Keratinocyte (primary cell): ENCODE measurements around the gene TAS1R3. TPM values are rescaled to one million over a fixed set of nuclear protein-coding genes. Genes with fewer than 3 reads are reported as not detected.
A peak's percentile ranks its signal among the peaks of the same experiment; 100 is the strongest.
"Not testable (repeated sequence)": the region's sequence is repeated elsewhere in the genome, so short reads cannot be mapped to it uniquely, and the experiment has no call there.

ENCODE experiments used
- DNase-seq: peaks from one replicate; pipeline ENCODE4 v3.0.0-alpha.2; 2011; ENCODE audit warnings: low read depth, missing footprints, low spot score
- FAIRE-seq: peaks from 2 replicates; lab custom pipeline; 2011; peaks lifted over from hg19 to GRCh38; lab: Jason Lieb, UNC
- H2AFZ ChIP-seq: 2 replicates; pipeline ENCODE4 v1.6.0; 2012; ENCODE audit warnings: low read length, control low read depth, inconsistent platforms; ENCODE audit not compliant: control insufficient read depth
- H3K27ac ChIP-seq: 2 replicates; pipeline ENCODE4 v1.5.1; 2011; ENCODE audit warnings: low read length; ENCODE audit not compliant: control insufficient read depth, insufficient read depth
- H3K27me3 ChIP-seq: 3 replicates; pipeline ENCODE4 v1.6.0; 2011; ENCODE audit warnings: low read length; ENCODE audit not compliant: control insufficient read depth, insufficient read depth; ENCODE audit errors: extremely low read depth
- H3K36me3 ChIP-seq, 2 experiments: 2 replicates in 1 of 2; 3 replicates in 1 of 2; pipeline ENCODE4 v1.5.1; 2011; ENCODE audit warnings: low read length in 2 of 2, mild to moderate bottlenecking in 1 of 2; ENCODE audit not compliant: control insufficient read depth in 2 of 2, insufficient read depth in 2 of 2; ENCODE audit errors: extremely low read depth in 1 of 2
- H3K4me1 ChIP-seq: 3 replicates; pipeline ENCODE4 v1.5.1; 2011; ENCODE audit warnings: low read length; ENCODE audit not compliant: control insufficient read depth, insufficient read depth; ENCODE audit errors: extremely low read depth
- H3K4me2 ChIP-seq: 3 replicates; pipeline ENCODE4 v1.6.0; 2011; ENCODE audit warnings: low read depth, low read length; ENCODE audit not compliant: control insufficient read depth, insufficient read depth; ENCODE audit errors: extremely low read depth
- H3K4me3 ChIP-seq, 3 experiments: fragments of 200-600 bp in 1 of 3; sonication (generic) in 1 of 3; 2 replicates in 2 of 3; 3 replicates in 1 of 3; pipeline ENCODE4 v1.5.1; 2011 to 2016; ENCODE audit warnings: low read length in 3 of 3, mild to moderate bottlenecking in 3 of 3, control low read depth in 2 of 3, inconsistent platforms in 1 of 3, low read depth in 1 of 3, mixed read lengths in 1 of 3, mixed run types in 1 of 3, moderate library complexity in 1 of 3; ENCODE audit not compliant: control insufficient read depth in 2 of 3, insufficient read depth in 2 of 3; ENCODE audit errors: extremely low read depth in 1 of 3
- H3K79me2 ChIP-seq: 2 replicates; pipeline ENCODE4 v1.6.0; 2012; ENCODE audit warnings: low read length; ENCODE audit not compliant: control insufficient read depth, insufficient read depth
- H3K9ac ChIP-seq: 3 replicates; pipeline ENCODE4 v1.6.0; 2011; ENCODE audit warnings: low read length; ENCODE audit not compliant: control insufficient read depth, insufficient read depth; ENCODE audit errors: extremely low read depth
- H3K9me1 ChIP-seq: 3 replicates; pipeline ENCODE4 v1.6.0; 2011; ENCODE audit warnings: low read length; ENCODE audit not compliant: control insufficient read depth, insufficient read depth; ENCODE audit errors: extremely low read depth
- H3K9me3 ChIP-seq: 2 replicates; pipeline ENCODE4 v1.5.1; 2012; ENCODE audit warnings: low read depth, low read length; ENCODE audit not compliant: control insufficient read depth
- H4K20me1 ChIP-seq: 3 replicates; pipeline ENCODE4 v1.6.0; 2011; ENCODE audit warnings: low read length; ENCODE audit not compliant: control insufficient read depth, insufficient read depth; ENCODE audit errors: extremely low read depth
- EZH2 ChIP-seq: IDR thresholded peaks from one replicate; pipeline ENCODE4 v1.6.1; 2012; ENCODE audit warnings: inconsistent platforms, mild to moderate bottlenecking, low read length, moderate library complexity
- dilution Hi-C: fragments of 300-500 bp; cut with MboI; formaldehyde crosslinking; loops from one replicate; pipeline ENCODE4 v1.7.0; 2020; ENCODE audit warnings: low sequenced_read_pairs; ENCODE audit not compliant: extremely low pct_ligation_motif_present
- polyA plus RNA-seq, 5 experiments: library from polyadenylated mRNA; depleted of rRNA in 3 of 5; stranded (reverse) in 3 of 5; stranded (forward) in 1 of 5; unstranded in 1 of 5; fragments of >200 nt; gene quantifications; 1 replicate in 1 of 5; 2 replicates in 3 of 5; 3 replicates in 1 of 5; pipeline versions ENCODE4 v1.2.1 to v1.2.3, GENCODE V29; 2011 to 2012; ENCODE audit warnings: missing spikeins in 2 of 5, low read depth in 1 of 5, low replicate concordance in 1 of 5
- TF ChIP-seq, protein P1 (sequence below), 3 experiments: IDR thresholded peaks in 1 of 3; conservative IDR thresholded peaks in 1 of 3; optimal IDR thresholded peaks in 1 of 3; 2 replicates in 2 of 3; 3 replicates in 1 of 3; pipeline versions ENCODE3 to v1.5.1; 2011; ENCODE audit warnings: low read length in 3 of 3, mild to moderate bottlenecking in 3 of 3, moderate library complexity in 2 of 3, control low read depth in 1 of 3, inconsistent platforms in 1 of 3; ENCODE audit not compliant: insufficient read depth in 2 of 3; ENCODE audit errors: extremely low read depth in 1 of 3

The TAS1R3 gene
- polyA plus RNA-seq, 1 donor (not counting 4 experiments of a cell fraction or from before 2014, with no cell fraction given), result 0.04 TPM

DNA sequence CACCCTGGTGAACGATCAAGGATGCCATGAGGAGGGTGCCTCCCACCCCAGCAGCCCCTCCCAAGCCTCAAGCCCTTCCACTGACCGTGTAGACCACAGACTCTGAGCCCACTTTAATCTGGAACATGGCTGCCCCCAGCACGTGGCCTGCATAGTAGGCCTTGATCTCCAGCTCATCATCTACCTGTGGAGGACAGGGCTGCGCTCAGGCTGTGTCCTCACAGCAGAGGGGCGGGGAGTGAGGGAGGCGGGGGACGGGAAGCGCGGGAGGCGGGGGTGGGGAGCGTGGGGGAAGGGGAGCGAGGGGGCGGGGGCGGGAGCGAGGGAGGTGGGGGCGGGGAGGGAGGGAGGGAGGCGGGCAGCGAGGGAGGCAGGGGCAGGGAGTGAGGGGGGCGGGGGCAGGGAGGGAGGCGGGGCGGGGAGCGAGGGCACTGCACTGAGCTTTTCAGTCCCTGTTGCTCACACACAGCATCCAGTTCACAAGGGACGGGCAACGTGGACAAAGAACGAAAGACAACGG lies 15.6 kb upstream of the TAS1R3 start:
- Histone ChIP-seq H3K4me2 (no peak overlapping the region), H3K36me3 (peaks cover 39 to 48% of the 10 kb centered on the region in 2 experiments)
- TF ChIP-seq, protein P1, sequence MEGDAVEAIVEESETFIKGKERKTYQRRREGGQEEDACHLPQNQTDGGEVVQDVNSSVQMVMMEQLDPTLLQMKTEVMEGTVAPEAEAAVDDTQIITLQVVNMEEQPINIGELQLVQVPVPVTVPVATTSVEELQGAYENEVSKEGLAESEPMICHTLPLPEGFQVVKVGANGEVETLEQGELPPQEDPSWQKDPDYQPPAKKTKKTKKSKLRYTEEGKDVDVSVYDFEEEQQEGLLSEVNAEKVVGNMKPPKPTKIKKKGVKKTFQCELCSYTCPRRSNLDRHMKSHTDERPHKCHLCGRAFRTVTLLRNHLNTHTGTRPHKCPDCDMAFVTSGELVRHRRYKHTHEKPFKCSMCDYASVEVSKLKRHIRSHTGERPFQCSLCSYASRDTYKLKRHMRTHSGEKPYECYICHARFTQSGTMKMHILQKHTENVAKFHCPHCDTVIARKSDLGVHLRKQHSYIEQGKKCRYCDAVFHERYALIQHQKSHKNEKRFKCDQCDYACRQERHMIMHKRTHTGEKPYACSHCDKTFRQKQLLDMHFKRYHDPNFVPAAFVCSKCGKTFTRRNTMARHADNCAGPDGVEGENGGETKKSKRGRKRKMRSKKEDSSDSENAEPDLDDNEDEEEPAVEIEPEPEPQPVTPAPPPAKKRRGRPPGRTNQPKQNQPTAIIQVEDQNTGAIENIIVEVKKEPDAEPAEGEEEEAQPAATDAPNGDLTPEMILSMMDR (optimal IDR thresholded peaks at IDR 0.05 in 1 of 3, IDR thresholded peaks at IDR 0.05 in 1 of 3, conservative IDR thresholded peaks at IDR 0.05 in 1 of 3; ENCODE audit: extremely low read depth in 1 of 3, insufficient read depth in 2 of 3, low read length in 3 of 3), result no peak
- no peak for TF ChIP-seq EZH2

DNA sequence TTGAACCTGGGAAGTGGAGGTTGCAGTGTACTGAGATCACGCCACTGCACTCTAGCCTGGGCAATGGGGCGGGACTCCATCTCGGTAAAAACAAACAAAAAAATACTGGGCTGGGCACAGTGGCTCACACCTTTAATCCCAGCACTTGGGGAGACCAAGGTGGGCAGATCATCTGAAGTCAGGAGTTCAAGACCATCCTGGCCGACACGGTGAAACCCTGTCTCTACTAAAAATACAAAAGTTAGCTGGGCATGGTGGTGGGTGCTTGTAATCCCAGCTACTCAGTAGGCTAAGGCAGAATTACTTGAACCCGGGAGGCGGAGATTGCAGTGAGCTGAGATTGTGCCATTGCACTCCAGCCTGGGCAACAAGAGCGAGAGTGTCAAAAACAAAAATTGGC lies 14.9 kb upstream of the TAS1R3 start:
- FAIRE-seq, H3K4me3 ChIP-seq, H3K9me3 ChIP-seq, H3K4me2 ChIP-seq, H3K27ac ChIP-seq, dilution Hi-C loops, H3K27me3 ChIP-seq, H3K9ac ChIP-seq, H3K9me1 ChIP-seq, H2AFZ ChIP-seq, DNase-seq: not testable (repeated sequence)
- peaks cover 16% of the 10 kb centered on the region for H3K4me1 ChIP-seq
- H4K20me1 ChIP-seq, result peaks cover 18% of the 10 kb centered on the region
- H3K79me2 ChIP-seq, result peaks cover 43% of the 10 kb centered on the region
- H3K36me3 ChIP-seq, result peaks cover 37 to 44% of the 10 kb centered on the region in 2 experiments

More for the DNA sequence above, 15.6 kb upstream of the TAS1R3 start:
- peaks cover 16% of the 10 kb centered on the region for H3K4me1 ChIP-seq
- no peak overlapping the region for H3K9ac ChIP-seq
- H3K79me2 ChIP-seq, result peaks cover 36% of the 10 kb centered on the region
- no peak for FAIRE-seq
- H3K27ac ChIP-seq, result no peak overlapping the region
- no peak for DNase-seq
- no peaks in the 10 kb centered on the region for H3K27me3 ChIP-seq
- no peaks in the 10 kb centered on the region for H3K9me1 ChIP-seq
- dilution Hi-C loops, result no loop called here
- no peaks in the 10 kb centered on the region for H3K9me3 ChIP-seq
- H4K20me1 ChIP-seq, result peaks cover 18% of the 10 kb centered on the region
- H2AFZ ChIP-seq, result no peak overlapping the region
- H3K4me3 ChIP-seq, result no peak overlapping the region

DNA sequence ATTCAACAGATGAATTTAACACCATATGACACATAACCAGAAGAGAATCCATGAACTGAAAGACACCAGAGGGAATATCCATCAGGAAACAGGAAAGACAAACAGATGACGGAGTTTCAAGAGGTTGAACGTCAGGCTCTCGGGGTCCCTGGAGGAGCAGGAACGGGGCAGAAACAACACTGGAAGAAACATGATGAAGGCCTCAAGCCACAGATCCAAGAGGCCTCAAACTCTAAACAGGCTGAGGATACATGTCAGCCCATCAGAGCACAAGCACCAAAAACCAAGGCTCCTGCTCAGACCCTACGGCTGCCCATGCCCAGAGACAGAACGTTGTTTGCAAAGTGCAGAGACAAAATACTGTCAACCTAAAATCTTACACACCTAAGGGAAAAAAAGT lies 13.7 kb upstream of the TAS1R3 start:
- no peak overlapping the region for H2AFZ ChIP-seq
- FAIRE-seq, result no peak
- H3K27ac ChIP-seq, result peak overlapping the region; percentile 52
- H3K4me3 ChIP-seq, result no peak overlapping the region
- H3K9ac ChIP-seq, result no peak overlapping the region
- peaks cover 18% of the 10 kb centered on the region for H4K20me1 ChIP-seq
- H3K4me2 ChIP-seq, result peak overlapping the region; percentile 56
- peaks cover 55% of the 10 kb centered on the region for H3K79me2 ChIP-seq
- H3K27me3 ChIP-seq, result no peaks in the 10 kb centered on the region
- TF ChIP-seq EZH2, result no peak
- TF ChIP-seq, protein P1 (optimal IDR thresholded peaks at IDR 0.05 in 1 of 3, IDR thresholded peaks at IDR 0.05 in 1 of 3, conservative IDR thresholded peaks at IDR 0.05 in 1 of 3; ENCODE audit: extremely low read depth in 1 of 3, insufficient read depth in 2 of 3, low read length in 3 of 3), result no peak
- no peak for DNase-seq
- H3K4me1 ChIP-seq, result peaks cover 16% of the 10 kb centered on the region
- dilution Hi-C loops, result no loop called here
- no peaks in the 10 kb centered on the region for H3K9me3 ChIP-seq
- peaks cover 35 to 36% of the 10 kb centered on the region in 2 experiments for H3K36me3 ChIP-seq
- no peaks in the 10 kb centered on the region for H3K9me1 ChIP-seq
